GM12878 (cell line): ENCODE results near the gene HYI. TPM values are rescaled to one million over a fixed set of nuclear protein-coding genes. Genes with fewer than 3 reads are reported as not detected.

ENCODE experiments used
- ATAC-seq: fragments of 200-7000 bp; cut with Tn5 transposase; 3 replicates; pipeline ENCODE4 v1.9.1; 2020; ENCODE audit warnings: mild to moderate bottlenecking, moderate library complexity
- BruUV-seq: library from RNA; stranded (reverse); fragments of 400-500 nt; replicated peaks from 2 replicates; lab custom pipeline; 2021; lab: Mats Ljungman, UMichigan
- CTCF ChIA-PET: fragments of 300-600 bp; sonication (Branson Sonifier 250); formaldehyde crosslinking; extraction: SDS; loops from one replicate; lab custom pipeline; 2021; ENCODE audit warnings: inconsistent platforms; lab: Yijun Ruan, JAX
- POLR2A ChIA-PET: fragments of 350-600 bp; formaldehyde crosslinking; extraction: SDS; loops from one replicate; lab custom pipeline; 2021; ENCODE audit warnings: inconsistent platforms; lab: Charles Lee
- RAD21 ChIA-PET: fragments of 300-600 bp; sonication (Branson Sonifier 250); formaldehyde crosslinking; loops from one replicate; lab custom pipeline; 2023; ENCODE audit warnings: antibody characterized with exemption; ENCODE audit not compliant: unreplicated experiment; lab: Charles Lee
- SMC1A ChIA-PET: fragments of 300-600 bp; sonication (Branson Sonifier 250); formaldehyde crosslinking; loops from one replicate; lab custom pipeline; 2023; ENCODE audit not compliant: unreplicated experiment, uncharacterized antibody; lab: Charles Lee
- DNase-seq: peaks from one replicate; pipeline ENCODE4 v3.0.0-alpha.2; 2011; ENCODE audit warnings: low read depth, low spot score
- FAIRE-seq: peaks from 3 replicates; lab custom pipeline; 2011; peaks lifted over from hg19 to GRCh38; lab: Jason Lieb, UNC
- H2AFZ ChIP-seq: 2 replicates; pipeline ENCODE4 v1.6.0; 2011; ENCODE audit warnings: low read depth, low read length, control low read depth; ENCODE audit not compliant: control insufficient read depth
- H3K27ac ChIP-seq: 2 replicates; pipeline ENCODE4 v1.5.1; 2011; ENCODE audit warnings: control low read depth; ENCODE audit not compliant: control insufficient read depth, insufficient read depth
- H3K27me3 ChIP-seq, 2 experiments: replicated peaks in 1 of 2; 2 replicates each; pipeline versions ENCODE4 v1.6.0 to v1.6.1; 2011; ENCODE audit warnings: low read length in 1 of 2; ENCODE audit not compliant: control insufficient read depth in 2 of 2, insufficient read depth in 2 of 2
- H3K36me3 ChIP-seq, 2 experiments: 2 replicates each; pipeline ENCODE4 v1.5.1; 2011; ENCODE audit warnings: low read length in 1 of 2; ENCODE audit not compliant: control insufficient read depth in 2 of 2, insufficient read depth in 2 of 2
- H3K4me1 ChIP-seq: 2 replicates; pipeline ENCODE4 v1.6.1; 2011; ENCODE audit warnings: mild to moderate bottlenecking, low read length, moderate library complexity, mixed read lengths; ENCODE audit not compliant: control insufficient read depth, insufficient read depth
- H3K4me2 ChIP-seq: 2 replicates; pipeline ENCODE4 v1.6.0; 2011; ENCODE audit warnings: control low read depth; ENCODE audit not compliant: control insufficient read depth, insufficient read depth
- H3K4me3 ChIP-seq: fragments of 200-600 bp; sonication (generic); 2 replicates; pipeline ENCODE4 v1.5.1; 2016
- H3K79me2 ChIP-seq: 2 replicates; pipeline ENCODE4 v1.6.0; 2011; ENCODE audit warnings: low read length; ENCODE audit not compliant: control insufficient read depth, insufficient read depth
- H3K9ac ChIP-seq: 2 replicates; pipeline ENCODE4 v1.8.0; 2011; ENCODE audit warnings: low read length, control low read depth, mixed read lengths; ENCODE audit not compliant: control insufficient read depth, insufficient read depth
- H3K9me3 ChIP-seq: replicated peaks from 3 replicates; pipeline ENCODE4 v1.5.1; 2011; ENCODE audit warnings: mild to moderate bottlenecking, low read length; ENCODE audit not compliant: control insufficient read depth, insufficient read depth
- H4K20me1 ChIP-seq: 2 replicates; pipeline ENCODE4 v1.6.0; 2011; ENCODE audit not compliant: control insufficient read depth, insufficient read depth
- CHD4 ChIP-seq: fragments of 200-600 bp; sonication (generic); IDR thresholded peaks from 2 replicates; pipeline ENCODE4 v1.6.1; 2016; ENCODE audit warnings: mild to moderate bottlenecking
- NBN ChIP-seq: fragments of 450-650 bp; IDR thresholded peaks from 2 replicates; pipeline ENCODE4 v1.6.1; 2016
- SUZ12 ChIP-seq: fragments of 200-600 bp; sonication (generic); IDR thresholded peaks from one replicate; pipeline ENCODE4 v1.6.1; 2018; ENCODE audit warnings: antibody characterized with exemption, mild to moderate bottlenecking; ENCODE audit not compliant: unreplicated experiment
- WGBS: methylation state at CpG from one replicate; pipeline ENCODE4 v1.1.6; 2016; ENCODE audit warnings: low lambda C conversion rate; ENCODE audit not compliant: insufficient replicate concordance, insufficient coverage; ENCODE audit errors: missing lambda C conversion rate; 5-methylcytosine and 5-hydroxymethylcytosine counted together
- in situ Hi-C: fragments of 300-500 bp; cut with MboI; formaldehyde crosslinking; loops from 9 replicates; pipeline ENCODE4 v1.14.3; 2018; ENCODE audit warnings: mixed read lengths
- intact Hi-C: fragments of 100-400 bp; cut with micrococcal nuclease; formaldehyde crosslinking; loops from one replicate; pipeline ENCODE4 v1.14.2; 2022; ENCODE audit not compliant: unreplicated experiment
- polyA plus RNA-seq, 11 experiments: library from polyadenylated mRNA; depleted of rRNA in 4 of 11; unstranded in 6 of 11; stranded (reverse) in 5 of 11; fragments of >200 nt; fragmentation: Nextera tagmentation in 4 of 11; fragmentation: Illumina TruSeq in 1 of 11; extraction: Ambion mirVana in 4 of 11; extraction: Trizol in 1 of 11; gene quantifications; 1 replicate in 1 of 11; 2 replicates in 10 of 11; pipeline versions ENCODE4 v1.2.1 to v1.2.3, GENCODE V29; 2011 to 2016; ENCODE audit warnings: inconsistent platforms in 2 of 11, missing spikeins in 2 of 11, low read depth in 1 of 11
- total RNA-seq, 4 experiments: library from RNA; depleted of rRNA in 3 of 4; stranded (reverse); fragments of >200 nt in 3 of 4; fragmentation: Illumina TruSeq in 1 of 4; extraction: Trizol in 1 of 4; gene quantifications; 2 replicates each; pipeline versions ENCODE4 v1.2.1 to v1.2.3, GENCODE V29; 2013 to 2021
- TF ChIP-seq, protein P1 (sequence below): fragments of 450-650 bp; IDR thresholded peaks from 2 replicates; pipeline ENCODE4 v1.6.1; 2016; ENCODE audit warnings: mild to moderate bottlenecking, moderate library complexity, borderline replicate concordance
- TF ChIP-seq, protein P2 (sequence below): IDR thresholded peaks from 2 replicates; pipeline ENCODE4 v1.6.1; 2012; ENCODE audit warnings: low read depth, low read length, improper control_type of control experiment
- TF ChIP-seq, protein P3 (sequence below): IDR thresholded peaks from 2 replicates; pipeline ENCODE4 v1.6.1; 2012; ENCODE audit warnings: low read length, inconsistent platforms

Gene HYI
- total and polyA plus RNA-seq, 10 of the 15 experiments (the other 5 are each of a cell fraction or from before 2014, with no cell fraction given), result 0.27 to 5.5 (median 2.0) TPM

DNA sequence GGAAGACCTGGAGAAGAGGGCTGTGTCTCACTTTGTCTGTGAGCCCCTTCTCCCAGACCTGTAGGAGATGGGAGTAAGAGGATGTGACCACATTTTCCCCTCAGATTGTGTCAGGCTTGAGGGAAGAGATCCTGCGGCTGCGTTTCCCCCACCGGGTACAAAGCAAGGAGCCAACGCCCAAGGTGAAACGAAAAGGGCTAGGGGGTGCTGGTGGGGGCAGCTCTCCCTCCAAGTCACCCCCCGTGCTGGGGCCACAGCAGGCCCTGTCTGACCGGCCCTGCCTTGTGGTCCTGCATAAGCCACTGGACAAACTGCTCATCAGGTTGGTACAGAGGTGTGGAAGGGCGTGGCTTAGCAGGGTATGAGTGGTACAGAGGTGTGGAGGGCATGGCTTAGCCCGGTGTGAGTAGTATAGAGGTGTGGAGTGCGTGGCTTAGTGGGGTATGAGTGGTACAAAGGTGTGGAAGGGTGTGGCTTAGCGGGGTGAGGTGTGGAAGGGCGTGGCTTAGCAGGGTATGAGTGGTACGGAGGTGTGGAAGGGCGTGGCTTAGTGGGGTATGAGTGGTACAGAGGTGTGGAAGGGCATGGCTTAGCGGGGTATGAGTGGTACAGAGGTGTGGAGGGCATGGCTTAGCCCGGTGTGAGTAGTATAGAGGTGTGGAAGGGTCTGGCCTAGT is 30.6 kb downstream of the HYI start (continued):
- TF ChIP-seq, protein P1, sequence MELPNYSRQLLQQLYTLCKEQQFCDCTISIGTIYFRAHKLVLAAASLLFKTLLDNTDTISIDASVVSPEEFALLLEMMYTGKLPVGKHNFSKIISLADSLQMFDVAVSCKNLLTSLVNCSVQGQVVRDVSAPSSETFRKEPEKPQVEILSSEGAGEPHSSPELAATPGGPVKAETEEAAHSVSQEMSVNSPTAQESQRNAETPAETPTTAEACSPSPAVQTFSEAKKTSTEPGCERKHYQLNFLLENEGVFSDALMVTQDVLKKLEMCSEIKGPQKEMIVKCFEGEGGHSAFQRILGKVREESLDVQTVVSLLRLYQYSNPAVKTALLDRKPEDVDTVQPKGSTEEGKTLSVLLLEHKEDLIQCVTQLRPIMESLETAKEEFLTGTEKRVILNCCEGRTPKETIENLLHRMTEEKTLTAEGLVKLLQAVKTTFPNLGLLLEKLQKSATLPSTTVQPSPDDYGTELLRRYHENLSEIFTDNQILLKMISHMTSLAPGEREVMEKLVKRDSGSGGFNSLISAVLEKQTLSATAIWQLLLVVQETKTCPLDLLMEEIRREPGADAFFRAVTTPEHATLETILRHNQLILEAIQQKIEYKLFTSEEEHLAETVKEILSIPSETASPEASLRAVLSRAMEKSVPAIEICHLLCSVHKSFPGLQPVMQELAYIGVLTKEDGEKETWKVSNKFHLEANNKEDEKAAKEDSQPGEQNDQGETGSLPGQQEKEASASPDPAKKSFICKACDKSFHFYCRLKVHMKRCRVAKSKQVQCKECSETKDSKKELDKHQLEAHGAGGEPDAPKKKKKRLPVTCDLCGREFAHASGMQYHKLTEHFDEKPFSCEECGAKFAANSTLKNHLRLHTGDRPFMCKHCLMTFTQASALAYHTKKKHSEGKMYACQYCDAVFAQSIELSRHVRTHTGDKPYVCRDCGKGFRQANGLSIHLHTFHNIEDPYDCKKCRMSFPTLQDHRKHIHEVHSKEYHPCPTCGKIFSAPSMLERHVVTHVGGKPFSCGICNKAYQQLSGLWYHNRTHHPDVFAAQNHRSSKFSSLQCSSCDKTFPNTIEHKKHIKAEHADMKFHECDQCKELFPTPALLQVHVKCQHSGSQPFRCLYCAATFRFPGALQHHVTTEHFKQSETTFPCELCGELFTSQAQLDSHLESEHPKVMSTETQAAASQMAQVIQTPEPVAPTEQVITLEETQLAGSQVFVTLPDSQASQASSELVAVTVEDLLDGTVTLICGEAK, result no peak
- TF ChIP-seq NBN, result no peak
- TF ChIP-seq, protein P2, sequence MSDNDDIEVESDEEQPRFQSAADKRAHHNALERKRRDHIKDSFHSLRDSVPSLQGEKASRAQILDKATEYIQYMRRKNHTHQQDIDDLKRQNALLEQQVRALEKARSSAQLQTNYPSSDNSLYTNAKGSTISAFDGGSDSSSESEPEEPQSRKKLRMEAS, result no peak

DNA sequence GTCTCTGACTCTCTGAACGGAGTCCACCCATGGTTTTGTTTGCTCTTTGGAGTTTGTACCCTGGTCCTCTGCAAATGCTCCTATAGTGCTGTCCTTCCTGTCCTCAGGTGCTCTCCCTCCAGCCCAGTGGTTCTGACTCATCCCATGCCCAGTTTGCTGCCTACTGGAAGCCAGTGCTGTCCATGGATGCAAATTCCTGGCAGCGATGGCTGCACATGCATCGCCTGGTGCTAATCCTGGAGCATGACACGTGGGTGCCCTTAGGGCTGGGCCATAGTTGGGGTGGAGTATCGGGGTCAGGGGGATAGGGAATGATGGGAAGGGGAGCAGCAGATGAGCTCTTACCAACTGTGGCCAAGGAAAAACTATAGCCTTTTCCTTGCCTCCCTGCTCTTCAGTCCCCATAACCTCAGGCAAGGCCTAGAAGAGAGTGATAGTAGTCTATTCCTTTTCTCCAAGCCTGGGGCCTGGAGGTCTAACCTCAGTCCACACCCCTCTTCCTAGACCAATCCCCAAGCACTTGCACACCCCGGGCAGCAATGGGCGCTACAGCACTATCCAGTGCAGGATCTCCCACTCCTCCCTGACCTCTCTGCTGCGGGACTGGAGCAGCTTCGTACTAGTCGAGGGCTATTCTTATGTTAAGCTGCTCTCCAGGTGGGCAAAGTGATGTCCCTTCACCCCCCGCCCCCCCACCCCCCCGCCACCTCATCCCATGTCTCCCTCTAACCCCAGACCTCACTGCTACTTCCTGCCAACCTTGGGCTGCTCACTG is 31.6 kb downstream of the HYI start:
- Histone ChIP-seq H4K20me1 (no peaks in the 10 kb centered on the region), H3K27me3 (no peaks in the 10 kb centered on the region), H2AFZ (no peak overlapping the region), H3K4me2 (no peak overlapping the region), H3K9me3 (no peaks in the 10 kb centered on the region), H3K36me3 (peaks cover 25 to 37% of the 10 kb centered on the region in 2 experiments), H3K27ac (no peak overlapping the region), H3K4me1 (peaks cover 9% of the 10 kb centered on the region), H3K4me3 (no peak overlapping the region), H3K9ac (no peak overlapping the region), H3K79me2 (no peaks in the 10 kb centered on the region)
- WGBS, result 93% methylated on average over 10 of the region's 12 CpGs
- RAD21 ChIA-PET, result no interaction called here
- no TSS peak for BruUV-seq
- POLR2A ChIA-PET, result no interaction called here
- TF ChIP-seq, protein P3, sequence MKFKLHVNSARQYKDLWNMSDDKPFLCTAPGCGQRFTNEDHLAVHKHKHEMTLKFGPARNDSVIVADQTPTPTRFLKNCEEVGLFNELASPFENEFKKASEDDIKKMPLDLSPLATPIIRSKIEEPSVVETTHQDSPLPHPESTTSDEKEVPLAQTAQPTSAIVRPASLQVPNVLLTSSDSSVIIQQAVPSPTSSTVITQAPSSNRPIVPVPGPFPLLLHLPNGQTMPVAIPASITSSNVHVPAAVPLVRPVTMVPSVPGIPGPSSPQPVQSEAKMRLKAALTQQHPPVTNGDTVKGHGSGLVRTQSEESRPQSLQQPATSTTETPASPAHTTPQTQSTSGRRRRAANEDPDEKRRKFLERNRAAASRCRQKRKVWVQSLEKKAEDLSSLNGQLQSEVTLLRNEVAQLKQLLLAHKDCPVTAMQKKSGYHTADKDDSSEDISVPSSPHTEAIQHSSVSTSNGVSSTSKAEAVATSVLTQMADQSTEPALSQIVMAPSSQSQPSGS, result no peak
- TF ChIP-seq CHD4 (no peak), SUZ12 (no peak)
- FAIRE-seq, result no peak
- SMC1A ChIA-PET, result no interaction called here
- ATAC-seq, result no peak
- CTCF ChIA-PET, result interaction anchor here (0.9 kb wide), 1 partner anchor 8 kb away, joined by 3 read pairs; no protein-coding TSS in a partner anchor
- intact Hi-C loops (no loop called here), in situ Hi-C loops (no loop called here)
- no peak for DNase-seq
